ENCODE measurements around the gene PHLDB1.
"Not testable (repeated sequence)": the region's sequence is repeated elsewhere in the genome, so short reads cannot be mapped to it uniquely, and the experiment has no call there.

The PHLDB1 gene

GRCh38 chr11:118606157-118606843 lies 1.1 kb upstream of the PHLDB1 start:
- DNase-seq, result no peak

- DNase-seq, result no peak
Observed at GRCh38 chr11:118606844-118607228, 579 bp upstream of the PHLDB1 start.

GRCh38 chr11:118608360-118609227 lies 1.2 kb downstream of the PHLDB1 start:
- DNase-seq, result peak; percentile 84 to 86

- DNase-seq, result peak in 1 of 2 donors; percentile 43
Observed at GRCh38 chr11:118609380-118610224, 2.2 kb downstream of the PHLDB1 start.

- no peak for DNase-seq
Observed at GRCh38 chr11:118610225-118610772, 2.9 kb downstream of the PHLDB1 start.

- DNase-seq, result peak; percentile 79 to 89
Observed at GRCh38 chr11:118610773-118611432, 3.5 kb downstream of the PHLDB1 start.

- not testable (repeated sequence) for DNase-seq
Observed at GRCh38 chr11:118611433-118611795, 4.0 kb downstream of the PHLDB1 start.

GRCh38 chr11:118612378-118612777 lies 5.0 kb downstream of the PHLDB1 start:
- DNase-seq, result no peak

- DNase-seq, result no peak
Observed at GRCh38 chr11:118614511-118614910, 7.1 kb downstream of the PHLDB1 start.

- no peak for DNase-seq
Observed at GRCh38 chr11:118615282-118615975, 8.0 kb downstream of the PHLDB1 start.

- DNase-seq, result no peak
Observed at GRCh38 chr11:118615976-118616371, 8.6 kb downstream of the PHLDB1 start.

- no peak for DNase-seq
Observed at GRCh38 chr11:118618115-118618990, 10.9 kb downstream of the PHLDB1 start.

GRCh38 chr11:118618991-118619375 lies 11.6 kb downstream of the PHLDB1 start:
- no peak for DNase-seq

GRCh38 chr11:118619444-118620197 lies 12.2 kb downstream of the PHLDB1 start:
- DNase-seq, result no peak

- DNase-seq, result no peak
Observed at GRCh38 chr11:118620529-118621070, 13.2 kb downstream of the PHLDB1 start.

GRCh38 chr11:118621071-118621783 lies 13.8 kb downstream of the PHLDB1 start:
- peak in 1 of 2 donors; percentile 24 for DNase-seq

- no peak for DNase-seq
Observed at GRCh38 chr11:118621784-118622375, 14.5 kb downstream of the PHLDB1 start.

Measured in CD4-positive, alpha-beta T cell treated with Interferon alpha-2 for 1 hour (primary cell).